HepG2 (cell line): ENCODE measurements around the gene VARS1. TPM values are rescaled to one million over a fixed set of nuclear protein-coding genes. Genes with fewer than 3 reads are reported as not detected.
A peak's percentile ranks its signal among the peaks of the same experiment; 100 is the strongest.

Experiments used
- FOXA3 ChIP-seq: IDR thresholded peaks from 2 replicates; pipeline ENCODE4 v1.6.1; 2016; ENCODE audit warnings: missing genetic modification reagents, missing compliant biosample characterization
- NFRKB ChIP-seq: fragments of 450-650 bp; IDR thresholded peaks from 2 replicates; pipeline ENCODE4 v1.6.1; 2017
- POGZ ChIP-seq: sonication (generic); formaldehyde crosslinking; IDR thresholded peaks from 2 replicates; pipeline ENCODE4 v1.4.0; 2020; ENCODE audit warnings: mild to moderate bottlenecking, missing genetic modification reagents
- SP5 ChIP-seq: IDR thresholded peaks from 2 replicates; pipeline ENCODE4 v1.6.1; 2016; ENCODE audit warnings: low read depth, borderline replicate concordance
- SRSF4 ChIP-seq: fragments of 200-400 bp; formaldehyde crosslinking; IDR thresholded peaks from one replicate; pipeline ENCODE4 v1.6.1; 2018; ENCODE audit warnings: mild to moderate bottlenecking, low read depth, low read length, moderate library complexity; ENCODE audit not compliant: poor library complexity, severe bottlenecking
- TBX3 ChIP-seq: fragments of 450-650 bp; IDR thresholded peaks from 2 replicates; pipeline ENCODE4 v1.6.1; 2017; ENCODE audit warnings: antibody characterized with exemption, mild to moderate bottlenecking, inconsistent platforms, borderline replicate concordance
- ZNF75D ChIP-seq: sonication (generic); formaldehyde crosslinking; IDR thresholded peaks from 2 replicates; pipeline ENCODE4 v1.8.1; 2023; ENCODE audit warnings: missing genetic modification reagents, mild to moderate bottlenecking, borderline replicate concordance
- ZNF776 ChIP-seq: sonication (generic); formaldehyde crosslinking; IDR thresholded peaks from 2 replicates; pipeline ENCODE4 v1.4.0; 2020; ENCODE audit warnings: mild to moderate bottlenecking, missing genetic modification reagents
- ZNF83 ChIP-seq: sonication (generic); formaldehyde crosslinking; IDR thresholded peaks from 2 replicates; pipeline ENCODE4 v1.4.0; 2020; ENCODE audit warnings: missing genetic modification reagents, mild to moderate bottlenecking, borderline replicate concordance
- ZUFSP ChIP-seq: sonication (generic); formaldehyde crosslinking; IDR thresholded peaks from 2 replicates; pipeline ENCODE4 v1.9.0; 2021; ENCODE audit warnings: missing genetic modification reagents, mild to moderate bottlenecking, borderline replicate concordance
- polyA plus RNA-seq, 8 experiments: library from polyadenylated mRNA; depleted of rRNA in 3 of 8; stranded (reverse) in 7 of 8; unstranded in 1 of 8; fragments of >200 nt; fragmentation: Illumina TruSeq in 4 of 8; extraction: Trizol in 4 of 8; gene quantifications; 2 replicates each; pipeline versions ENCODE4 v1.2.1 to v1.2.3, GENCODE V29; 2011 to 2016; ENCODE audit warnings: low read depth in 4 of 8, missing spikeins in 1 of 8, mixed read lengths in 1 of 8; ENCODE audit not compliant: insufficient read depth in 1 of 8
- total RNA-seq, 5 experiments: library from RNA; depleted of rRNA; stranded (reverse); fragments of >200 nt; fragmentation: Illumina TruSeq; extraction: Trizol; gene quantifications; 2 replicates each; pipeline ENCODE4 v1.2.3, GENCODE V29; 2016; ENCODE audit warnings: low read depth in 1 of 5
- TF ChIP-seq, protein P1 (sequence below): sonication (generic); formaldehyde crosslinking; IDR thresholded peaks from 2 replicates; pipeline ENCODE4 v1.8.0; 2022; ENCODE audit warnings: mild to moderate bottlenecking, missing genetic modification reagents; ENCODE audit not compliant: insufficient replicate concordance
- TF ChIP-seq, protein P2 (sequence below): IDR thresholded peaks from 2 replicates; pipeline ENCODE4 v1.6.1; 2018; ENCODE audit warnings: missing genetic modification reagents, mild to moderate bottlenecking, missing compliant biosample characterization

Gene VARS1
- total and polyA plus RNA-seq, 2 of the 13 experiments (the other 11 are each of a cell fraction or from before 2014, with no cell fraction given) = 14.7 to 56.1 TPM

DNA sequence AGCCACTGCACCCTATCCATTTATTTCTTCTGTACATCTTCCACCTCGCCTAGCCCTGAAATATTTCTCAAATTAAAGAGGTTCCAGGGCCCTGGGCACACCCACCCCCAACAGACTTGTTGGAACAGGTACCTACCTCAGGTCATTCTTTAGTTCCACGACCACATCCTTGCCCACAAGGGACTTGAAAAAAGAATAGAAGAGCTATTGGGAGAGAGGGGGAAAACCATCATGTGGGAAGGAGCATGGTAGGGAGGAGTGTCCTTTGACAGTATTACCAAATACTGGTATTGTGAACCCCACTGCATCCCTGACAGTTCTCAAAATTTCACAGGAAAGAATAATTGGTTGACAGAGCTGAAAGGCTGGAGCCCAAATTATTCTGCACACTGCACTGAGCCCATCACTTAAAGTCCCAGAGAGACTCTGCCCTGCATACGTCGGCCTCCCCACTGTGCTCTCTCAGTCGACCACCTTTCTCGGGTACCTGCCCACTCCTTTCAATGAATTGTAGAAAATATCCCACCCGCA lies 10.5 kb upstream of the VARS1 start (continued):
- no peak for TF ChIP-seq ZUFSP (CRISPR knock-in tag)
- TF ChIP-seq SRSF4 = no peak
- no peak for TF ChIP-seq POGZ (CRISPR knock-in tag)
- TF ChIP-seq, protein P1, sequence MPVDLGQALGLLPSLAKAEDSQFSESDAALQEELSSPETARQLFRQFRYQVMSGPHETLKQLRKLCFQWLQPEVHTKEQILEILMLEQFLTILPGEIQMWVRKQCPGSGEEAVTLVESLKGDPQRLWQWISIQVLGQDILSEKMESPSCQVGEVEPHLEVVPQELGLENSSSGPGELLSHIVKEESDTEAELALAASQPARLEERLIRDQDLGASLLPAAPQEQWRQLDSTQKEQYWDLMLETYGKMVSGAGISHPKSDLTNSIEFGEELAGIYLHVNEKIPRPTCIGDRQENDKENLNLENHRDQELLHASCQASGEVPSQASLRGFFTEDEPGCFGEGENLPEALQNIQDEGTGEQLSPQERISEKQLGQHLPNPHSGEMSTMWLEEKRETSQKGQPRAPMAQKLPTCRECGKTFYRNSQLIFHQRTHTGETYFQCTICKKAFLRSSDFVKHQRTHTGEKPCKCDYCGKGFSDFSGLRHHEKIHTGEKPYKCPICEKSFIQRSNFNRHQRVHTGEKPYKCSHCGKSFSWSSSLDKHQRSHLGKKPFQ = peak; percentile 76
- TF ChIP-seq NFRKB = no peak
- TF ChIP-seq ZNF776 (CRISPR knock-in tag) = no peak
- no peak for TF ChIP-seq ZNF75D (CRISPR knock-in tag)
- no peak for TF ChIP-seq SP5 (CRISPR knock-in tag)
- TF ChIP-seq, protein P2, sequence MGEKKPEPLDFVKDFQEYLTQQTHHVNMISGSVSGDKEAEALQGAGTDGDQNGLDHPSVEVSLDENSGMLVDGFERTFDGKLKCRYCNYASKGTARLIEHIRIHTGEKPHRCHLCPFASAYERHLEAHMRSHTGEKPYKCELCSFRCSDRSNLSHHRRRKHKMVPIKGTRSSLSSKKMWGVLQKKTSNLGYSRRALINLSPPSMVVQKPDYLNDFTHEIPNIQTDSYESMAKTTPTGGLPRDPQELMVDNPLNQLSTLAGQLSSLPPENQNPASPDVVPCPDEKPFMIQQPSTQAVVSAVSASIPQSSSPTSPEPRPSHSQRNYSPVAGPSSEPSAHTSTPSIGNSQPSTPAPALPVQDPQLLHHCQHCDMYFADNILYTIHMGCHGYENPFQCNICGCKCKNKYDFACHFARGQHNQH (CRISPR knock-in tag) = no peak
- TF ChIP-seq ZNF83 (CRISPR knock-in tag) = peak; percentile 34; the same call in 1 of the 2 replicates
- TF ChIP-seq FOXA3 (CRISPR knock-in tag) = no peak
- TF ChIP-seq TBX3 = no peak
- TF ChIP-seq, all 625 proteins: peak for 5
